B cell (primary cell): ENCODE results near the gene EIF5A. TPM values are rescaled to one million over a fixed set of nuclear protein-coding genes. Genes with fewer than 3 reads are reported as not detected.
A peak's percentile ranks its signal among the peaks of the same experiment; 100 is the strongest.

ENCODE experiments used
- ATAC-seq: fragments of 200-7000 bp; cut with Tn5 transposase; one replicate; pipeline ENCODE4 v1.10.0; 2021; ENCODE audit warnings: low read depth, mild to moderate bottlenecking, moderate number of reproducible peaks, moderate library complexity
- CTCF ChIA-PET: fragments of 350-600 bp; sonication (Branson Sonifier 250); formaldehyde crosslinking; loops from one replicate; lab custom pipeline; 2021; ENCODE audit warnings: antibody characterized with exemption, inconsistent platforms; lab: Charles Lee
- POLR2A ChIA-PET: fragments of 350-600 bp; sonication (Branson Sonifier 250); formaldehyde crosslinking; loops from one replicate; lab custom pipeline; 2021; ENCODE audit warnings: antibody characterized with exemption; lab: Charles Lee
- DNase-seq: peaks from one replicate; pipeline ENCODE4 v3.0.0; 2013
- H2AFZ ChIP-seq: 2 replicates; pipeline ENCODE4 v1.6.1; 2012; ENCODE audit warnings: mild to moderate bottlenecking, low read depth, low read length; ENCODE audit not compliant: insufficient read depth, poor library complexity, severe bottlenecking
- H3K27ac ChIP-seq, 2 donors: 1 replicate in 1 of 2; 2 replicates in 1 of 2; pipeline ENCODE4 v1.5.1; 2012 to 2013; ENCODE audit warnings: low read length in 2 of 2, mild to moderate bottlenecking in 2 of 2, moderate library complexity in 1 of 2
- H3K27me3 ChIP-seq, 4 experiments: fragments of 200-600 bp in 1 of 4; sonication (generic) in 1 of 4; replicated peaks in 1 of 4; 1 replicate in 2 of 4; 2 replicates in 2 of 4; pipeline versions ENCODE4 v1.6.1 to v1.7.0; 2013 to 2016; ENCODE audit warnings: low read length in 3 of 4, mild to moderate bottlenecking in 2 of 4, mixed read lengths in 1 of 4, moderate library complexity in 1 of 4; ENCODE audit not compliant: insufficient read depth in 4 of 4, control insufficient read depth in 3 of 4; ENCODE audit errors: control extremely low read depth in 1 of 4
- H3K36me3 ChIP-seq, 2 experiments: replicated peaks in 1 of 2; 1 replicate in 1 of 2; 2 replicates in 1 of 2; pipeline versions ENCODE4 v1.6.1 to v1.7.1; 2013; ENCODE audit warnings: low read length in 1 of 2; ENCODE audit not compliant: insufficient read depth in 2 of 2, control insufficient read depth in 1 of 2; ENCODE audit errors: control extremely low read depth in 1 of 2, extremely low read depth in 1 of 2
- H3K4me1 ChIP-seq, 2 donors: fragments of 200-600 bp in 1 of 2; sonication (generic) in 1 of 2; 1 replicate in 1 of 2; 2 replicates in 1 of 2; pipeline versions ENCODE4 v1.5.1 to v1.6.1; 2013 to 2017; ENCODE audit warnings: low read length in 2 of 2; ENCODE audit not compliant: control insufficient read depth in 2 of 2, insufficient read depth in 2 of 2
- H3K4me2 ChIP-seq: replicated peaks from 2 replicates; pipeline ENCODE3; 2012; ENCODE audit warnings: mild to moderate bottlenecking, low read depth, low read length; ENCODE audit not compliant: poor library complexity, severe bottlenecking
- H3K4me3 ChIP-seq, 5 experiments: fragments of 200-600 bp in 1 of 5; sonication (generic) in 1 of 5; 1 replicate in 3 of 5; 2 replicates in 2 of 5; pipeline versions ENCODE4 v1.5.1 to v1.7.0; 2011 to 2016; ENCODE audit warnings: low read length in 4 of 5, mild to moderate bottlenecking in 4 of 5, low read depth in 2 of 5, control low read depth in 1 of 5, moderate library complexity in 1 of 5; ENCODE audit not compliant: insufficient read depth in 1 of 5; ENCODE audit errors: control extremely low read depth in 1 of 5, extremely low read depth in 1 of 5
- H3K79me2 ChIP-seq: fragments of 200-600 bp; sonication (generic); one replicate; pipeline ENCODE4 v1.6.0; 2016; ENCODE audit warnings: low read length; ENCODE audit not compliant: control insufficient read depth, insufficient read depth
- H3K9ac ChIP-seq: fragments of 200-600 bp; sonication (generic); 2 replicates; pipeline ENCODE4 v1.6.1; 2017; ENCODE audit warnings: mild to moderate bottlenecking, low read length, moderate library complexity
- H3K9me3 ChIP-seq, 3 donors: one replicate each; pipeline versions ENCODE4 v1.6.1 to v1.7.1; 2013; ENCODE audit warnings: low read length in 2 of 3; ENCODE audit not compliant: control insufficient read depth in 2 of 3, insufficient read depth in 1 of 3; ENCODE audit errors: control extremely low read depth in 1 of 3
- H4K20me1 ChIP-seq: 2 replicates; pipeline ENCODE4 v1.6.0; 2012; ENCODE audit warnings: mild to moderate bottlenecking, low read length; ENCODE audit not compliant: insufficient read depth, control insufficient read depth, poor library complexity, severe bottlenecking
- H3K27ac Mint-ChIP-seq: one replicate; pipeline ENCODE4 v1.8.0; 2021; ENCODE audit warnings: mixed read lengths
- H3K27me3 Mint-ChIP-seq: one replicate; pipeline ENCODE4 v1.8.0; 2021; ENCODE audit warnings: mixed read lengths
- H3K4me1 Mint-ChIP-seq: one replicate; pipeline ENCODE4 v1.8.0; 2021; ENCODE audit warnings: mixed read lengths
- H3K4me3 Mint-ChIP-seq: one replicate; pipeline ENCODE4 v1.8.0; 2021; ENCODE audit warnings: mixed read lengths
- H3K9me3 Mint-ChIP-seq: one replicate; pipeline ENCODE4 v1.8.0; 2022; ENCODE audit warnings: mixed read lengths; ENCODE audit not compliant: insufficient read depth
- CTCF ChIP-seq: fragments of 200-600 bp; IDR thresholded peaks from one replicate; pipeline ENCODE4 v1.8.0; 2022; ENCODE audit warnings: antibody characterized with exemption, mild to moderate bottlenecking
- EZH2 ChIP-seq: IDR thresholded peaks from 2 replicates; pipeline ENCODE4 v1.6.1; 2012; ENCODE audit warnings: borderline replicate concordance, low read depth, mild to moderate bottlenecking, moderate library complexity, low read length; ENCODE audit not compliant: insufficient read depth, poor library complexity, severe bottlenecking
- WGBS: methylation state at CpG from one replicate; pipeline ENCODE4 v1.1.5; 2013; ENCODE audit warnings: missing lambda C conversion rate; ENCODE audit not compliant: insufficient coverage; 5-methylcytosine and 5-hydroxymethylcytosine counted together
- intact Hi-C: fragments of 100-400 bp; cut with micrococcal nuclease; formaldehyde crosslinking; loops from one replicate; pipeline ENCODE4 v1.10.0; 2022
- polyA plus RNA-seq: library from polyadenylated mRNA; depleted of rRNA; stranded (reverse); fragments of >200 nt; gene quantifications from 2 replicates; pipeline ENCODE4 v1.2.3, GENCODE V29; 2012
- total RNA-seq, 2 donors: library from RNA; stranded (reverse); fragments of 120-200 nt in 1 of 2; gene quantifications; 1 replicate in 1 of 2; 2 replicates in 1 of 2; pipeline versions ENCODE4 v1.2.3 to v1.2.4, GENCODE V29; 2013 to 2022

EIF5A gene
- total and polyA plus RNA-seq, 2 donors (not counting 1 experiment from before 2014, with no cell fraction given), result 233 to 576 TPM

DNA sequence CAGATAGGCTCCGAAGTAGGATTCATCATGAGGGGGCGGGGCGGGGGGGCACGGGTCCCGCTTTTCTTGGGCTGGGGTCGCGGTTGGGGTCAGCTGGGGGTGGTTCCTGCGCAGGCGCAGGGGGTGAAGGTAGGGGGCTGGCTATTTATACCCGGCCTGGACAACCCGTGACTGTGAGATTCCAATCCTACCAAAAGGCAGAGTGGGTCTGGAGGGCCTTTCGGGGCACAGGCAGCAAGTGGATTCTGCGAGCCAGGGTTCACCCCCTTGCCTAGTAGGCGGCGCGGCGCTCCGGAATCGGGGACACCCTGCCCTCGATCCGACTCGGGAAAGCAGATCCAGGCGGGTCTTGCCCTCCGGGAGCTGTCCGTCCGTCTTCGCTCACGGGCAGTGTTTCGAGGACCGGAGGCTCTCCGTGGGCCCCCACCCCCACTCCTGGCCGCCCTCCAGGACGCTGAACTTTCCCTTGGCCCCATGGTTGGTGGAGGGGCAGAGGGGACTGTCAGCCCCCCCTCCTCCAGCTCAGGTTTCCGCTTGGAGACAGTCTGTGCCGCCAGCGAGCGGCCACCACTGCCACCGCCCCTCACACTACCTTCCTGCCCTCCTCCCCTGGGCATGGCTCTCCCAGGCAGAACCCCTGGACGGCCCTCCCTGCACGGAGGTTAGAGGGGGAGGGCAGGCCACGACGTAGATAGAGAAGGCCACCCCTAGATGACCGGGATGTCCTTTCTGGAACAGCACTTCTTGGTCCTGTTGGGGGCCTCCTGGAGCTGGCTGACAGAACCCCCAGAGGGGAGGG lies 25.3 kb upstream of the EIF5A start:
- intact Hi-C loops, result loop anchor here (2.0 kb wide), 1 partner anchor 19 kb away; the partner anchor contains the start of gene CLDN7
- no peaks in the 10 kb centered on the region for H3K79me2 ChIP-seq

More for the DNA sequence above, 25.3 kb upstream of the EIF5A start:
- TF ChIP-seq CTCF (no peak), EZH2 (no peak)
- peak overlapping the region; percentile 98 for H3K4me2 ChIP-seq
- H3K27ac ChIP-seq, result no peak overlapping the region
- H3K9me3 Mint-ChIP-seq, result no peaks in the 10 kb centered on the region
- ATAC-seq (no peak), DNase-seq (peak; percentile 47)
- H3K27ac Mint-ChIP-seq, result no peak overlapping the region
- peak overlapping the region; percentile 67 for H3K9ac ChIP-seq
- peaks cover 0 to 50% (median 13%) of the 10 kb centered on the region in 4 experiments for H3K27me3 ChIP-seq
- peaks cover 20 to 31% of the 10 kb centered on the region in 2 donors for H3K4me1 ChIP-seq
- no peaks in the 10 kb centered on the region for H4K20me1 ChIP-seq
- POLR2A ChIA-PET, result interaction anchor here (0.6 to 1.8 kb wide), 6 partner anchors 12 to 280 kb away, joined by 3 to 7 read pairs (median 4); no protein-coding TSS in a partner anchor
- H3K36me3 ChIP-seq, result no peaks in the 10 kb centered on the region
- peak overlapping the region in 4 of 5 experiments; percentile 36 to 69 (median 54) for H3K4me3 ChIP-seq
- H3K4me1 Mint-ChIP-seq, result peaks cover 20% of the 10 kb centered on the region
- 7% methylated on average over 36 of the region's 43 CpGs for WGBS
- peak overlapping the region; percentile 64 for H2AFZ ChIP-seq
- peaks cover 0 to 18% (median 0%) of the 10 kb centered on the region in 3 donors for H3K9me3 ChIP-seq
- H3K4me3 Mint-ChIP-seq, result peak overlapping the region; percentile 92
- H3K27me3 Mint-ChIP-seq, result peaks cover 29% of the 10 kb centered on the region
- CTCF ChIA-PET, result interaction anchor here (0.7 to 10.9 kb wide), 7 partner anchors 9 to 236 kb away, joined by 3 to 115 read pairs (median 7); partner anchors contain the start of genes ACADVL and DLG4
